GM21515 (cell line): ENCODE results near the gene TMEM109.

Experiments
- ATAC-seq: cut with Tn5 transposase; IDR thresholded peaks from one replicate; pipeline ENCODE4 v1.9.1; 2021; ENCODE audit not compliant: unreplicated experiment

TMEM109 gene

GRCh38 chr11:60939301-60939700 lies 25.3 kb downstream of the TMEM109 start:
- no peak for ATAC-seq

- no peak for ATAC-seq
Observed at GRCh38 chr11:60939855-60940254, 25.9 kb downstream of the TMEM109 start.

- no peak for ATAC-seq
Observed at GRCh38 chr11:60941371-60942119, 27.6 kb downstream of the TMEM109 start.

GRCh38 chr11:60942219-60942618 lies 28.3 kb downstream of the TMEM109 start:
- ATAC-seq: no peak

GRCh38 chr11:60942970-60943565 lies 29.1 kb downstream of the TMEM109 start:
- no peak for ATAC-seq

GRCh38 chr11:60944490-60945294 lies 30.7 kb downstream of the TMEM109 start:
- no peak for ATAC-seq

- no peak for ATAC-seq
Observed at GRCh38 chr11:60945295-60945667, 31.3 kb downstream of the TMEM109 start.

- ATAC-seq: no peak
Observed at GRCh38 chr11:60946601-60947264, 32.8 kb downstream of the TMEM109 start.

GRCh38 chr11:60947700-60948099 lies 33.7 kb downstream of the TMEM109 start:
- ATAC-seq: no peak

GRCh38 chr11:60948250-60948649 lies 34.3 kb downstream of the TMEM109 start:
- ATAC-seq: no peak

GRCh38 chr11:60950024-60950423 lies 36.1 kb downstream of the TMEM109 start:
- ATAC-seq: no peak

- no peak for ATAC-seq
Observed at GRCh38 chr11:60950933-60951605, 37.1 kb downstream of the TMEM109 start.

- ATAC-seq: no peak
Observed at GRCh38 chr11:60951606-60951903, 37.6 kb downstream of the TMEM109 start.

- ATAC-seq: peak; percentile 78
Observed at GRCh38 chr11:60951904-60952741, 38.2 kb downstream of the TMEM109 start, which contains the start of gene SLC15A3. Gene SLC15A3 (minus strand): TSS chr11:60952176. CDS start chr11:60951551, 625 bp downstream.

GRCh38 chr11:60952742-60953170 lies 38.8 kb downstream of the TMEM109 start:
- ATAC-seq: peak; percentile 12

GRCh38 chr11:60953781-60954180 lies 39.8 kb downstream of the TMEM109 start:
- ATAC-seq: no peak

GRCh38 chr11:60954421-60954820 lies 40.5 kb downstream of the TMEM109 start:
- no peak for ATAC-seq

GRCh38 chr11:60955571-60955970 lies 41.6 kb downstream of the TMEM109 start:
- ATAC-seq: no peak

- no peak for ATAC-seq
Observed at GRCh38 chr11:60957188-60957587, 43.2 kb downstream of the TMEM109 start.

GRCh38 chr11:60959431-60959830 lies 45.5 kb downstream of the TMEM109 start:
- ATAC-seq: no peak
